Endodermal cell (in vitro differentiated cells): Measurements from ENCODE around the gene PSMG3. TPM values are rescaled to one million over a fixed set of nuclear protein-coding genes. Genes with fewer than 3 reads are reported as not detected.

Experiments used
- DNase-seq: peaks from one replicate; pipeline ENCODE4 v3.0.0-alpha.2; 2017
- H3K27ac ChIP-seq: 2 replicates; pipeline ENCODE4 v1.5.1; 2013; ENCODE audit warnings: mild to moderate bottlenecking, low read depth, low read length, moderate library complexity
- H3K27me3 ChIP-seq: 2 replicates; pipeline ENCODE4 v1.6.1; 2013; ENCODE audit warnings: mild to moderate bottlenecking, low read length, moderate library complexity; ENCODE audit not compliant: insufficient read depth, control insufficient read depth, poor library complexity, severe bottlenecking
- H3K36me3 ChIP-seq: 2 replicates; pipeline ENCODE4 v1.7.0; 2013; ENCODE audit warnings: mild to moderate bottlenecking, low read length, moderate library complexity; ENCODE audit not compliant: control insufficient read depth, insufficient read depth
- H3K4me1 ChIP-seq: one replicate; pipeline ENCODE4 v1.7.0; 2013; ENCODE audit warnings: low read length; ENCODE audit not compliant: control insufficient read depth, insufficient read depth
- H3K4me3 ChIP-seq: 2 replicates; pipeline ENCODE4 v1.5.1; 2013; ENCODE audit warnings: mild to moderate bottlenecking, low read length, moderate library complexity
- H3K9ac ChIP-seq: 2 replicates; pipeline ENCODE4 v1.6.1; 2013; ENCODE audit warnings: mild to moderate bottlenecking, low read length, moderate library complexity; ENCODE audit not compliant: poor library complexity, severe bottlenecking; ENCODE audit errors: extremely low read depth
- H3K9me3 ChIP-seq: 2 replicates; pipeline ENCODE4 v1.6.1; 2013; ENCODE audit warnings: mild to moderate bottlenecking, low read length, moderate library complexity; ENCODE audit not compliant: control insufficient read depth
- H3K27ac Mint-ChIP-seq: 2 replicates; pipeline ENCODE4 v1.8.0; 2020; ENCODE audit warnings: mixed read lengths
- H3K27me3 Mint-ChIP-seq: 2 replicates; pipeline ENCODE4 v1.8.0; 2021; ENCODE audit warnings: mild to moderate bottlenecking, mixed read lengths; ENCODE audit not compliant: insufficient read depth
- H3K36me3 Mint-ChIP-seq: 2 replicates; pipeline ENCODE4 v1.8.0; 2020; ENCODE audit warnings: low read depth, mixed read lengths
- H3K4me1 Mint-ChIP-seq: 2 replicates; pipeline ENCODE4 v1.8.0; 2020; ENCODE audit warnings: mixed read lengths
- H3K4me3 Mint-ChIP-seq: 2 replicates; pipeline ENCODE4 v1.8.0; 2020; ENCODE audit warnings: mild to moderate bottlenecking, moderate library complexity, mixed read lengths
- H3K9me3 Mint-ChIP-seq: 2 replicates; pipeline ENCODE4 v1.8.0; 2020; ENCODE audit warnings: mild to moderate bottlenecking, mixed read lengths
- CTCF ChIP-seq: fragments of 200-600 bp; sonication (generic); conservative IDR thresholded peaks from 2 replicates; pipeline ENCODE4 v1.5.0; 2021; ENCODE audit warnings: antibody characterized with exemption, mild to moderate bottlenecking
- WGBS, 2 experiments: methylation state at CpG; one replicate each; pipeline versions ENCODE4 v1.1.5 to v1.1.7; 2013; ENCODE audit warnings: missing lambda C conversion rate in 2 of 2, mixed read lengths in 1 of 2; ENCODE audit not compliant: insufficient coverage in 1 of 2, insufficient read length in 1 of 2; 5-methylcytosine and 5-hydroxymethylcytosine counted together
- total RNA-seq, 2 donors: library from RNA; stranded (reverse); fragmentation: NEBNext Ultra II Directional in 1 of 2; extraction: Animal tissue kit (Norgen Biotek cat#: 25700) in 1 of 2; gene quantifications; 2 replicates in 1 of 2; 3 replicates in 1 of 2; pipeline ENCODE4 v1.2.1, GENCODE V29; 2021

PSMG3 gene
- total RNA-seq, 2 donors from 2014 or later: 30.1 to 44.3 TPM

- H3K27me3 Mint-ChIP-seq: peaks cover 4% of the 10 kb centered on the region
- Histone ChIP-seq H3K4me1 (no peaks in the 10 kb centered on the region), H3K27ac (no peak overlapping the region), H3K36me3 (no peaks in the 10 kb centered on the region), H3K9me3 (no peaks in the 10 kb centered on the region), H3K4me3 (no peak overlapping the region), H3K9ac (no peak overlapping the region), H3K27me3 (no peaks in the 10 kb centered on the region)
- H3K36me3 Mint-ChIP-seq: no peaks in the 10 kb centered on the region
- H3K9me3 Mint-ChIP-seq: peaks cover 4% of the 10 kb centered on the region
- no peak overlapping the region for H3K4me3 Mint-ChIP-seq
- no peak overlapping the region for H3K27ac Mint-ChIP-seq
- DNase-seq: peak; percentile 37
- TF ChIP-seq CTCF: no peak
- 84 to 85% methylated on average over 3 to 6 of the region's 6 CpGs for WGBS, 2 experiments
- no peaks in the 10 kb centered on the region for H3K4me1 Mint-ChIP-seq
Measured at GRCh38 chr7:1591396-1591795, 21.6 kb upstream of the PSMG3 start.

- H3K4me1 Mint-ChIP-seq: no peaks in the 10 kb centered on the region
- H3K4me3 Mint-ChIP-seq: no peak overlapping the region
- no peaks in the 10 kb centered on the region for H3K4me1 ChIP-seq
- H3K27ac ChIP-seq: no peak overlapping the region
- no peaks in the 10 kb centered on the region for H3K36me3 Mint-ChIP-seq
- no peaks in the 10 kb centered on the region for H3K27me3 ChIP-seq
- H3K36me3 ChIP-seq: no peaks in the 10 kb centered on the region
- H3K9ac ChIP-seq: no peak overlapping the region
- peaks cover 4% of the 10 kb centered on the region for H3K9me3 Mint-ChIP-seq
- no peak for DNase-seq
- no peak overlapping the region for H3K4me3 ChIP-seq
- H3K9me3 ChIP-seq: no peaks in the 10 kb centered on the region
- WGBS, 2 experiments: 88 to 92% methylated on average over 8 to 9 of the region's 9 CpGs
- no peak overlapping the region for H3K27ac Mint-ChIP-seq
- TF ChIP-seq CTCF: no peak
- peaks cover 2% of the 10 kb centered on the region for H3K27me3 Mint-ChIP-seq
Measured at GRCh38 chr7:1590887-1591286, 21.1 kb upstream of the PSMG3 start.

- Mint-ChIP-seq H3K27me3 (peaks cover 2% of the 10 kb centered on the region), H3K27ac (no peak overlapping the region), H3K4me3 (no peak overlapping the region), H3K4me1 (no peaks in the 10 kb centered on the region), H3K36me3 (no peaks in the 10 kb centered on the region), H3K9me3 (peaks cover 4% of the 10 kb centered on the region)
- Histone ChIP-seq H3K36me3 (no peaks in the 10 kb centered on the region), H3K27me3 (no peaks in the 10 kb centered on the region), H3K27ac (no peak overlapping the region), H3K9ac (no peak overlapping the region), H3K4me3 (no peak overlapping the region), H3K9me3 (no peaks in the 10 kb centered on the region), H3K4me1 (no peaks in the 10 kb centered on the region)
- TF ChIP-seq CTCF: no peak
- peak; percentile 49 for DNase-seq
- WGBS, 2 experiments: 91 to 92% methylated on average over 5 to 6 of the region's 6 CpGs
Measured at GRCh38 chr7:1590476-1590875, 20.6 kb upstream of the PSMG3 start.
